Keratinocyte (primary cell): Measurements from ENCODE around the gene LZTS2. TPM values are rescaled to one million over a fixed set of nuclear protein-coding genes. Genes with fewer than 3 reads are reported as not detected.

ENCODE experiments used
- DNase-seq: peaks from one replicate; pipeline ENCODE4 v3.0.0-alpha.2; 2011; ENCODE audit warnings: low read depth, missing footprints, low spot score
- FAIRE-seq: peaks from 2 replicates; lab custom pipeline; 2011; peaks lifted over from hg19 to GRCh38; lab: Jason Lieb, UNC
- H2AFZ ChIP-seq: 2 replicates; pipeline ENCODE4 v1.6.0; 2012; ENCODE audit warnings: low read length, control low read depth, inconsistent platforms; ENCODE audit not compliant: control insufficient read depth
- H3K27ac ChIP-seq: 2 replicates; pipeline ENCODE4 v1.5.1; 2011; ENCODE audit warnings: low read length; ENCODE audit not compliant: control insufficient read depth, insufficient read depth
- H3K27me3 ChIP-seq: 3 replicates; pipeline ENCODE4 v1.6.0; 2011; ENCODE audit warnings: low read length; ENCODE audit not compliant: control insufficient read depth, insufficient read depth; ENCODE audit errors: extremely low read depth
- H3K36me3 ChIP-seq, 2 experiments: 2 replicates in 1 of 2; 3 replicates in 1 of 2; pipeline ENCODE4 v1.5.1; 2011; ENCODE audit warnings: low read length in 2 of 2, mild to moderate bottlenecking in 1 of 2; ENCODE audit not compliant: control insufficient read depth in 2 of 2, insufficient read depth in 2 of 2; ENCODE audit errors: extremely low read depth in 1 of 2
- H3K4me1 ChIP-seq: 3 replicates; pipeline ENCODE4 v1.5.1; 2011; ENCODE audit warnings: low read length; ENCODE audit not compliant: control insufficient read depth, insufficient read depth; ENCODE audit errors: extremely low read depth
- H3K4me2 ChIP-seq: 3 replicates; pipeline ENCODE4 v1.6.0; 2011; ENCODE audit warnings: low read depth, low read length; ENCODE audit not compliant: control insufficient read depth, insufficient read depth; ENCODE audit errors: extremely low read depth
- H3K4me3 ChIP-seq, 3 experiments: fragments of 200-600 bp in 1 of 3; sonication (generic) in 1 of 3; 2 replicates in 2 of 3; 3 replicates in 1 of 3; pipeline ENCODE4 v1.5.1; 2011 to 2016; ENCODE audit warnings: low read length in 3 of 3, mild to moderate bottlenecking in 3 of 3, control low read depth in 2 of 3, inconsistent platforms in 1 of 3, low read depth in 1 of 3, mixed read lengths in 1 of 3, mixed run types in 1 of 3, moderate library complexity in 1 of 3; ENCODE audit not compliant: control insufficient read depth in 2 of 3, insufficient read depth in 2 of 3; ENCODE audit errors: extremely low read depth in 1 of 3
- H3K79me2 ChIP-seq: 2 replicates; pipeline ENCODE4 v1.6.0; 2012; ENCODE audit warnings: low read length; ENCODE audit not compliant: control insufficient read depth, insufficient read depth
- H3K9ac ChIP-seq: 3 replicates; pipeline ENCODE4 v1.6.0; 2011; ENCODE audit warnings: low read length; ENCODE audit not compliant: control insufficient read depth, insufficient read depth; ENCODE audit errors: extremely low read depth
- H3K9me1 ChIP-seq: 3 replicates; pipeline ENCODE4 v1.6.0; 2011; ENCODE audit warnings: low read length; ENCODE audit not compliant: control insufficient read depth, insufficient read depth; ENCODE audit errors: extremely low read depth
- H3K9me3 ChIP-seq: 2 replicates; pipeline ENCODE4 v1.5.1; 2012; ENCODE audit warnings: low read depth, low read length; ENCODE audit not compliant: control insufficient read depth
- H4K20me1 ChIP-seq: 3 replicates; pipeline ENCODE4 v1.6.0; 2011; ENCODE audit warnings: low read length; ENCODE audit not compliant: control insufficient read depth, insufficient read depth; ENCODE audit errors: extremely low read depth
- CTCF ChIP-seq, 3 experiments: IDR thresholded peaks in 1 of 3; conservative IDR thresholded peaks in 1 of 3; optimal IDR thresholded peaks in 1 of 3; 2 replicates in 2 of 3; 3 replicates in 1 of 3; pipeline versions ENCODE3 to v1.5.1; 2011; ENCODE audit warnings: low read length in 3 of 3, mild to moderate bottlenecking in 3 of 3, moderate library complexity in 2 of 3, control low read depth in 1 of 3, inconsistent platforms in 1 of 3; ENCODE audit not compliant: insufficient read depth in 2 of 3; ENCODE audit errors: extremely low read depth in 1 of 3
- EZH2 ChIP-seq: IDR thresholded peaks from one replicate; pipeline ENCODE4 v1.6.1; 2012; ENCODE audit warnings: inconsistent platforms, mild to moderate bottlenecking, low read length, moderate library complexity
- dilution Hi-C: fragments of 300-500 bp; cut with MboI; formaldehyde crosslinking; loops from one replicate; pipeline ENCODE4 v1.7.0; 2020; ENCODE audit warnings: low sequenced_read_pairs; ENCODE audit not compliant: extremely low pct_ligation_motif_present
- polyA plus RNA-seq, 5 experiments: library from polyadenylated mRNA; depleted of rRNA in 3 of 5; stranded (reverse) in 3 of 5; stranded (forward) in 1 of 5; unstranded in 1 of 5; fragments of >200 nt; gene quantifications; 1 replicate in 1 of 5; 2 replicates in 3 of 5; 3 replicates in 1 of 5; pipeline versions ENCODE4 v1.2.1 to v1.2.3, GENCODE V29; 2011 to 2012; ENCODE audit warnings: missing spikeins in 2 of 5, low read depth in 1 of 5, low replicate concordance in 1 of 5

Gene LZTS2
- polyA plus RNA-seq, 1 donor (not counting 4 experiments of a cell fraction or from before 2014, with no cell fraction given), result 18.6 TPM

GRCh38 chr10:101002456-101002855 lies 2.8 kb downstream of the LZTS2 start:
- H3K4me3 ChIP-seq, result no peak overlapping the region
- no peaks in the 10 kb centered on the region for H3K27me3 ChIP-seq
- no peaks in the 10 kb centered on the region for H3K9me1 ChIP-seq
- H3K27ac ChIP-seq, result no peak overlapping the region
- H3K36me3 ChIP-seq, result peaks cover 15 to 26% of the 10 kb centered on the region in 2 experiments
- no peaks in the 10 kb centered on the region for H4K20me1 ChIP-seq
- FAIRE-seq, result no peak
- TF ChIP-seq CTCF (optimal IDR thresholded peaks at IDR 0.05 in 1 of 3, IDR thresholded peaks at IDR 0.05 in 1 of 3, conservative IDR thresholded peaks at IDR 0.05 in 1 of 3; ENCODE audit: extremely low read depth in 1 of 3, insufficient read depth in 2 of 3, low read length in 3 of 3), result no peak
- TF ChIP-seq EZH2, result no peak
- no peak overlapping the region for H2AFZ ChIP-seq
- dilution Hi-C loops, result no loop called here
- no peaks in the 10 kb centered on the region for H3K9me3 ChIP-seq
- no peak for DNase-seq
- no peak overlapping the region for H3K4me2 ChIP-seq
- no peak overlapping the region for H3K9ac ChIP-seq
- H3K4me1 ChIP-seq, result peaks cover 12% of the 10 kb centered on the region
- H3K79me2 ChIP-seq, result peaks cover 26% of the 10 kb centered on the region

- dilution Hi-C loops, result no loop called here
- TF ChIP-seq CTCF (optimal IDR thresholded peaks at IDR 0.05 in 1 of 3, IDR thresholded peaks at IDR 0.05 in 1 of 3, conservative IDR thresholded peaks at IDR 0.05 in 1 of 3; ENCODE audit: extremely low read depth in 1 of 3, insufficient read depth in 2 of 3, low read length in 3 of 3), result no peak
- no peak overlapping the region for H3K4me3 ChIP-seq
- no peak overlapping the region for H3K9ac ChIP-seq
- DNase-seq (no peak), FAIRE-seq (no peak)
- H3K4me2 ChIP-seq, result no peak overlapping the region
- no peak overlapping the region for H2AFZ ChIP-seq
- H3K27me3 ChIP-seq, result no peaks in the 10 kb centered on the region
- H3K36me3 ChIP-seq, result peaks cover 15 to 26% of the 10 kb centered on the region in 2 experiments
- peaks cover 6% of the 10 kb centered on the region for H3K4me1 ChIP-seq
- peaks cover 26% of the 10 kb centered on the region for H3K79me2 ChIP-seq
- no peaks in the 10 kb centered on the region for H4K20me1 ChIP-seq
- no peaks in the 10 kb centered on the region for H3K9me3 ChIP-seq
- no peaks in the 10 kb centered on the region for H3K9me1 ChIP-seq
- H3K27ac ChIP-seq, result no peak overlapping the region
These were observed 4.1 kb downstream of the LZTS2 start for GRCh38 chr10:101003639-101004206.
